Left lung (tissue), 10 donors: Measurements from ENCODE around the gene ANKRD9. TPM values are rescaled to one million over a fixed set of nuclear protein-coding genes. Genes with fewer than 3 reads are reported as not detected.
A peak's percentile ranks its signal among the peaks of the same experiment; 100 is the strongest.

Source experiments
- ATAC-seq: fragments of 200-7000 bp; cut with Tn5 transposase; one replicate; pipeline ENCODE4 v1.9.1; 2020; ENCODE audit warnings: moderate library complexity
- DNase-seq, 4 donors: peaks; one replicate each; pipeline ENCODE4 v3.0.0-alpha.2; 2013 to 2020
- H3K27ac ChIP-seq, 2 donors: fragments of 200-600 bp; sonication (generic) in 1 of 2; one replicate each; pipeline versions ENCODE4 v1.5.0 to v1.8.0; 2020 to 2021
- H3K27me3 ChIP-seq, 2 donors: fragments of 200-600 bp; sonication (generic) in 1 of 2; one replicate each; pipeline versions ENCODE4 v1.5.0 to v1.8.0; 2020 to 2021
- H3K36me3 ChIP-seq, 2 donors: fragments of 200-600 bp; sonication (generic) in 1 of 2; one replicate each; pipeline versions ENCODE4 v1.5.0 to v1.8.0; 2020 to 2021
- H3K4me1 ChIP-seq, 2 donors: fragments of 200-600 bp; one replicate each; pipeline ENCODE4 v1.8.0; 2021
- H3K4me3 ChIP-seq, 2 donors: fragments of 200-600 bp; sonication (generic) in 1 of 2; one replicate each; pipeline versions ENCODE4 v1.5.0 to v1.8.0; 2020 to 2021; ENCODE audit warnings: mild to moderate bottlenecking in 1 of 2
- H3K9me3 ChIP-seq, 2 donors: fragments of 200-600 bp; sonication (generic) in 1 of 2; one replicate each; pipeline versions ENCODE4 v1.5.0 to v1.8.0; 2020 to 2021
- CTCF ChIP-seq, 2 donors: fragments of 200-600 bp; sonication (generic) in 1 of 2; IDR thresholded peaks; one replicate each; pipeline versions ENCODE4 v1.5.0 to v1.8.0; 2021; ENCODE audit warnings: antibody characterized with exemption in 2 of 2
- intact Hi-C, 2 donors: fragments of 100-400 bp; cut with DNase I; formaldehyde crosslinking; loops; one replicate each; pipeline versions ENCODE4 v1.11.2 to v1.14.2; 2022
- polyA plus RNA-seq, 6 donors: library from polyadenylated mRNA; unstranded; fragments of 120-200 nt; gene quantifications; one replicate each; pipeline ENCODE4 v1.2.1, GENCODE V29; 2013; ENCODE audit not compliant: insufficient read length in 6 of 6
- total RNA-seq, 2 donors: library from RNA; stranded (reverse); fragmentation: NEBNext Ultra II Directional; extraction: Animal tissue kit (Norgen Biotek cat#: 25700); gene quantifications; one replicate each; pipeline ENCODE4 v1.2.1, GENCODE V29; 2021
- donor health status: DM: no; HTN: yes; CAD: no.
- donor health status: DM: no; HTN: no; CAD: no.

The ANKRD9 gene
- total and polyA plus RNA-seq, 8 donors, result 3.4 to 32.3 (median 4.8) TPM

- Histone ChIP-seq H3K27ac (no peak overlapping the region), H3K9me3 (no peaks in the 10 kb centered on the region), H3K27me3 (peaks cover 7 to 23% of the 10 kb centered on the region in 2 donors), H3K4me3 (no peak overlapping the region), H3K36me3 (no peaks in the 10 kb centered on the region), H3K4me1 (peaks cover 0 to 7% of the 10 kb centered on the region in 2 donors)
- ATAC-seq (no peak), DNase-seq (peak in 2 of 4 donors; percentile 94 to 97)
- TF ChIP-seq CTCF (IDR thresholded peaks at IDR 0.05), result no peak
- intact Hi-C loops, result no loop called here
Observed at GRCh38 chr14:102539544-102540314, 30.2 kb upstream of the ANKRD9 start.

- intact Hi-C loops, result no loop called here
- no peaks in the 10 kb centered on the region for H3K9me3 ChIP-seq
- H3K4me3 ChIP-seq, result no peak overlapping the region
- TF ChIP-seq CTCF (IDR thresholded peaks at IDR 0.05), result no peak
- no peak overlapping the region for H3K27ac ChIP-seq
- H3K27me3 ChIP-seq, result peaks cover 0 to 15% of the 10 kb centered on the region in 2 donors
- DNase-seq (peak in 1 of 4 donors; percentile 89), ATAC-seq (no peak)
- H3K36me3 ChIP-seq, result no peaks in the 10 kb centered on the region
- no peaks in the 10 kb centered on the region for H3K4me1 ChIP-seq
Observed at GRCh38 chr14:102538602-102539543, 29.3 kb upstream of the ANKRD9 start.

- peaks cover 0 to 7% of the 10 kb centered on the region in 2 donors for H3K27me3 ChIP-seq
- intact Hi-C loops, result no loop called here
- no peak overlapping the region for H3K27ac ChIP-seq
- H3K9me3 ChIP-seq, result no peaks in the 10 kb centered on the region
- no peaks in the 10 kb centered on the region for H3K36me3 ChIP-seq
- ATAC-seq (no peak), DNase-seq (no peak)
- H3K4me1 ChIP-seq, result no peaks in the 10 kb centered on the region
- no peak for TF ChIP-seq CTCF (IDR thresholded peaks at IDR 0.05)
- no peak overlapping the region for H3K4me3 ChIP-seq
Observed at GRCh38 chr14:102537981-102538601, 28.5 kb upstream of the ANKRD9 start.

- ATAC-seq, result no peak
- no peak for DNase-seq
- intact Hi-C loops, result no loop called here
- Histone ChIP-seq H3K4me3 (no peak overlapping the region), H3K9me3 (no peaks in the 10 kb centered on the region), H3K27me3 (no peaks in the 10 kb centered on the region), H3K4me1 (peaks cover 4 to 30% of the 10 kb centered on the region in 2 donors), H3K27ac (no peak overlapping the region), H3K36me3 (no peaks in the 10 kb centered on the region)
- TF ChIP-seq CTCF (IDR thresholded peaks at IDR 0.05), result no peak
Observed at GRCh38 chr14:102532204-102532658, 22.7 kb upstream of the ANKRD9 start.
